GM19467 (cell line): ENCODE data around the gene RAD9A.
"Not testable (repeated sequence)": the region's sequence is repeated elsewhere in the genome, so short reads cannot be mapped to it uniquely, and the experiment has no call there.

ENCODE experiments used
- ATAC-seq: cut with Tn5 transposase; IDR thresholded peaks from one replicate; pipeline ENCODE4 v1.9.1; 2021; ENCODE audit warnings: mild to moderate bottlenecking, moderate library complexity; ENCODE audit not compliant: unreplicated experiment

RAD9A gene

GRCh38 chr11:67422891-67423290 is 31.1 kb downstream of the RAD9A start:
- no peak for ATAC-seq

- ATAC-seq = no peak
Measured at GRCh38 chr11:67423466-67423865, 31.7 kb downstream of the RAD9A start.

GRCh38 chr11:67423891-67424613 is 32.3 kb downstream of the RAD9A start:
- ATAC-seq = no peak

- ATAC-seq = not testable (repeated sequence)
Measured at GRCh38 chr11:67427364-67427859, 35.6 kb downstream of the RAD9A start.

- peak; percentile 81 for ATAC-seq
Measured at GRCh38 chr11:67428052-67429001, 36.5 kb downstream of the RAD9A start, which contains the start of gene RPS6KB2. TSS of gene RPS6KB2 (plus strand) at chr11:67428494. CDS start at chr11:67428546, 52 bp downstream.

GRCh38 chr11:67429038-67429668 is 37.4 kb downstream of the RAD9A start:
- ATAC-seq = no peak

- ATAC-seq = no peak
Measured at GRCh38 chr11:67429722-67430121, 37.9 kb downstream of the RAD9A start.

- ATAC-seq = no peak
Measured at GRCh38 chr11:67431346-67432249, 39.8 kb downstream of the RAD9A start.

- ATAC-seq = no peak
Measured at GRCh38 chr11:67432655-67433349, 41.0 kb downstream of the RAD9A start.

GRCh38 chr11:67433536-67434394 is 42.0 kb downstream of the RAD9A start:
- no peak for ATAC-seq

- ATAC-seq = no peak
Measured at GRCh38 chr11:67434395-67434881, 42.7 kb downstream of the RAD9A start.

- no peak for ATAC-seq
Measured at GRCh38 chr11:67435031-67435726, 43.4 kb downstream of the RAD9A start.

- no peak for ATAC-seq
Measured at GRCh38 chr11:67435727-67436458, 44.1 kb downstream of the RAD9A start.

GRCh38 chr11:67436459-67437081 is 44.8 kb downstream of the RAD9A start:
- no peak for ATAC-seq

GRCh38 chr11:67437082-67437808 is 45.5 kb downstream of the RAD9A start, which contains the start of gene PTPRCAP:
TSS of gene PTPRCAP (minus strand) at chr11:67437682. CDS start at chr11:67437619, 63 bp downstream.
- ATAC-seq = no peak

GRCh38 chr11:67437809-67438157 is 46.0 kb downstream of the RAD9A start:
- ATAC-seq = no peak
